CD4-positive, alpha-beta T cell treated with Interleukin-17A for 4 hours (primary cell): ENCODE measurements around the gene AMZ1.
"Not testable (repeated sequence)": the region's sequence is repeated elsewhere in the genome, so short reads cannot be mapped to it uniquely, and the experiment has no call there.

Source experiments
- DNase-seq: peaks from one replicate; pipeline ENCODE4 v3.0.0-alpha.2; 2020; ENCODE audit warnings: mixed read lengths

The AMZ1 gene

GRCh38 chr7:2714636-2715035 lies 26.6 kb downstream of the AMZ1 start:
- DNase-seq = no peak

GRCh38 chr7:2715341-2716231 lies 27.6 kb downstream of the AMZ1 start:
- DNase-seq = peak; percentile 48

- DNase-seq = no peak
These were observed 28.5 kb downstream of the AMZ1 start for GRCh38 chr7:2716488-2716887.

GRCh38 chr7:2716906-2717292 lies 28.9 kb downstream of the AMZ1 start:
- no peak for DNase-seq

GRCh38 chr7:2717293-2718261 lies 29.6 kb downstream of the AMZ1 start:
- DNase-seq = peak; percentile 56

GRCh38 chr7:2718296-2718965 lies 30.4 kb downstream of the AMZ1 start:
- DNase-seq = no peak

- DNase-seq = peak; percentile 81
These were observed 31.0 kb downstream of the AMZ1 start for GRCh38 chr7:2719007-2719406.

GRCh38 chr7:2720024-2720423 lies 32.0 kb downstream of the AMZ1 start:
- DNase-seq = no peak

GRCh38 chr7:2721842-2722241 lies 33.8 kb downstream of the AMZ1 start:
- no peak for DNase-seq

GRCh38 chr7:2722591-2722990 lies 34.6 kb downstream of the AMZ1 start:
- DNase-seq = no peak

- DNase-seq = no peak
These were observed 35.3 kb downstream of the AMZ1 start for GRCh38 chr7:2723138-2723850.

GRCh38 chr7:2724036-2724435 lies 36.0 kb downstream of the AMZ1 start:
- not testable (repeated sequence) for DNase-seq

GRCh38 chr7:2724453-2725177 lies 36.6 kb downstream of the AMZ1 start:
- no peak for DNase-seq

GRCh38 chr7:2725178-2726105 lies 37.4 kb downstream of the AMZ1 start:
- no peak for DNase-seq

GRCh38 chr7:2726316-2727018 lies 38.5 kb downstream of the AMZ1 start:
- DNase-seq = no peak

DNA sequence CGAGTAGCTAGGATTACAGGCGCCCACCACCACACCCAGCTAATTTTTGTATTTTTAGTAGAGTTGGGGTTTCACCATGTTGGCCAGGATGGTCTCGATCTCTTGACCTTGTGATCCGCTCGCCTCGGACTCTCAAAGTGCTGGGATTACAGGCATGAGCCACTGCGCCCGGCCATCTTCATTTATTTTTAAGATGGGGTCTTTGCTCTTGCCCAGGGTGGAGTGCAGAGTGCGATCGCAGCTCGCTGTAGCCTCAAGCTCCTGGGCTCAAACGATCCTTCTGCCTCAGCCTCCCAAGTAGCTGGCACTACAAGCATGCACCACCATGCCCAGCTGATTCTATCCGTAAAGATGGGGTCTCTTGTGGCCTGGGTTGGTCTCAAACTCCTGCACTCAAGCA lies 39.2 kb downstream of the AMZ1 start:
- not testable (repeated sequence) for DNase-seq

DNA sequence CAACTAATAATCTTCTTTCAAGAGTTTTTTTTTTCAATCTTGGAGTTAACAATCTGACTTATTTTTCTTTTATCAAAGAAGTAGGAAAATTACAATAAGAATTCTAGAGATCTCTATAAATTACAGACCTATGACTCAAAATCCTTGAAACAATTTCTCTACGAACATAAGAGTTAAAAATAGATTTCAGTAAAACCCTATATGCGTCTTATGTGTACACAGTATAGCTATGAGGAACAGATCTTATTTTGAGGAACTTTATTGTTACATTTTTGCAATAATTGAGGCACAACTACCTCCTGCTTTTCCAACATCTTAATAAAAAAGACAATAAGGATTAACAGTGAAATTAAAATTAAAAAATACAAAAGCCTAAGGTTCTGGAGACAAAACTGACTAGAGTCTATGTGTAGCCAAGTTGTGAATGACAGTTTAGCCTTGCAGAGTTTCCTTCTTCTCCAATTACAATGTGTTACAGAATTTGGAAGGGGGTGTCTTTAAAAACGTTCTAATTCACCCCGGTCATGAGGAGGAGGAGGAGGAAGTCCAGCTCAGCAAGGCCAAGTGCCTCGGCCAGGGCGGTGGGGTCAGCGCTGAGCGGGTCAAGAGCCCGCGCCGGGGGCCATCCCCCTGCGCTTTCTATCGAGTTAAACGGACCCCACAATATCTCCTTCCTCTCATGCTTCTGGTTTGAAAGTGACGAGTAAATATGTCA lies 40.5 kb downstream of the AMZ1 start:
- no peak for DNase-seq

GRCh38 chr7:2729031-2729892 lies 41.3 kb downstream of the AMZ1 start:
- no peak for DNase-seq
